Smooth muscle cell (in vitro differentiated cells): ENCODE data around the gene GNB3. TPM values are rescaled to one million over a fixed set of nuclear protein-coding genes. Genes with fewer than 3 reads are reported as not detected.

ENCODE experiments used
- DNase-seq: peaks from one replicate; lab custom pipeline; 2025; ENCODE audit not compliant: unreplicated experiment; lab: John Stamatoyannopoulos, UW
- H2AFZ ChIP-seq: fragments of 200-600 bp; sonication (generic); 2 replicates; pipeline ENCODE4 v1.6.0; 2016; ENCODE audit warnings: antibody characterized with exemption, low read depth, mild to moderate bottlenecking
- H3F3A ChIP-seq: fragments of 200-600 bp; sonication (generic); 2 replicates; pipeline ENCODE4 v1.6.0; 2017; ENCODE audit warnings: antibody characterized with exemption, low read depth
- H3K27ac ChIP-seq: fragments of 200-600 bp; sonication (generic); 2 replicates; pipeline ENCODE4 v1.5.1; 2016; ENCODE audit warnings: low read depth, mild to moderate bottlenecking
- H3K27me3 ChIP-seq: fragments of 200-600 bp; sonication (generic); 2 replicates; pipeline ENCODE4 v1.6.1; 2016; ENCODE audit warnings: low read depth, mild to moderate bottlenecking
- H3K36me3 ChIP-seq: fragments of 200-600 bp; sonication (generic); 2 replicates; pipeline ENCODE4 v1.5.1; 2016; ENCODE audit warnings: low read depth
- H3K4me1 ChIP-seq: fragments of 200-600 bp; sonication (generic); 2 replicates; pipeline ENCODE4 v1.5.1; 2016; ENCODE audit warnings: low read depth
- H3K4me2 ChIP-seq: fragments of 200-600 bp; sonication (generic); 2 replicates; pipeline ENCODE4 v1.6.0; 2016; ENCODE audit warnings: mild to moderate bottlenecking
- H3K4me3 ChIP-seq: fragments of 200-600 bp; sonication (generic); 2 replicates; pipeline ENCODE4 v1.5.1; 2016; ENCODE audit warnings: mild to moderate bottlenecking
- H3K79me2 ChIP-seq: fragments of 200-600 bp; sonication (generic); 2 replicates; pipeline ENCODE4 v1.6.0; 2016; ENCODE audit warnings: low read depth, mild to moderate bottlenecking
- H3K9ac ChIP-seq: fragments of 200-600 bp; sonication (generic); 2 replicates; pipeline ENCODE4 v1.6.0; 2016; ENCODE audit warnings: low read depth
- H3K9me3 ChIP-seq: fragments of 200-600 bp; sonication (generic); replicated peaks from 2 replicates; pipeline ENCODE4 v1.5.1; 2016; ENCODE audit warnings: low read depth
- H4K20me1 ChIP-seq: fragments of 200-600 bp; sonication (generic); 2 replicates; pipeline ENCODE4 v1.6.0; 2016; ENCODE audit warnings: low read depth
- WGBS: methylation state at CpG from one replicate; pipeline ENCODE4 v1.1.7; 2016; ENCODE audit warnings: low lambda C conversion rate; 5-methylcytosine and 5-hydroxymethylcytosine counted together
- polyA plus RNA-seq: library from polyadenylated mRNA; unstranded; fragments of >200 nt; fragmentation: Nextera tagmentation; extraction: Ambion mirVana; gene quantifications from 2 replicates; pipeline ENCODE4 v1.2.1, GENCODE V29; 2016
- total RNA-seq: library from RNA; depleted of rRNA; stranded (reverse); fragments of >200 nt; gene quantifications from 2 replicates; pipeline ENCODE4 v1.2.3, GENCODE V29; 2014
- TF ChIP-seq, protein P1 (sequence below): fragments of 200-600 bp; sonication (generic); IDR thresholded peaks from 2 replicates; pipeline ENCODE4 v1.5.1; 2017; ENCODE audit warnings: borderline replicate concordance, mild to moderate bottlenecking, antibody characterized with exemption; ENCODE audit not compliant: insufficient read depth, poor library complexity, severe bottlenecking

GNB3 gene
- total and polyA plus RNA-seq, 2 experiments from 2014 or later, result 6.2 to 6.3 TPM

DNA sequence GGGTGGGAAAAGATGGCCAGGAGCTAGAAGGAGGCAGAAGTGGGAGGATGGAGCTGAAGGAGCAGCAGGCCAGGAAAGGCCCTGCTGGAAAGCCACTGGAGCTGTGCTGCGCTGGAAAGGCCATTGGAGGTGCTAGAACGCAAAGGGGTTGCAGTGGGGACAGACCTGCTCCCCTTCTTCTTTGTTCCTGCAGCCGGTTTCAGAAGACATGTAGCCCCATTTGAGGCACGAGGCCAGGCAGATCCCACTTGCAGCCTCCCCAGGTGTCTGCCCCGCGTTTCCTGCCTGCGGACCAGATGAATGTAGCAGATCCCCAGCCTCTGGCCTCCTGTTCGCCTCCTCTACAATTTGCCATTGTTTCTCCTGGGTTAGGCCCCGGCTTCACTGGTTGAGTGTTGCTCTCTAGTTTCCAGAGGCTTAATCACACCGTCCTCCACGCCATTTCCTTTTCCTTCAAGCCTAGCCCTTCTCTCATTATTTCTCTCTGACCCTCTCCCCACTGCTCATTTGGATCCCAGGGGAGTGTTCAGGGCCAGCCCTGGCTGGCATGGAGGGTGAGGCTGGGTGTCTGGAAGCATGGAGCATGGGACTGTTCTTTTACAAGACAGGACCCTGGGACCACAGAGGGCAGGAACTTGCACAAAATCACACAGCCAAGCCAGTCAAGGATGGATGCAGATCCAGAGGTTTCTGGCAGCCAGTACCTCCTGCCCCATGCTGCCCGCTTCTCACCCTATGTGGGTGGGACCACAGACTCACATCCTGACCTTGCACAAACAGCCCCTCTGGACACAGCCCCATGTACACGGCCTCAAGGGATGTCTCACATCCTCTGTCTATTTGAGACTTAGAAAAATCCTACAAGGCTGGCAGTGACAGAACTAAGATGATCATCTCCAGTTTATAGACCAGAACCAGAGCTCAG lies 21.4 kb upstream of the GNB3 start:
- Histone ChIP-seq H3K4me1 (peaks cover 28% of the 10 kb centered on the region), H3K9ac (no peak overlapping the region)
- 75% methylated on average over 13 of the region's 13 CpGs for WGBS

DNA sequence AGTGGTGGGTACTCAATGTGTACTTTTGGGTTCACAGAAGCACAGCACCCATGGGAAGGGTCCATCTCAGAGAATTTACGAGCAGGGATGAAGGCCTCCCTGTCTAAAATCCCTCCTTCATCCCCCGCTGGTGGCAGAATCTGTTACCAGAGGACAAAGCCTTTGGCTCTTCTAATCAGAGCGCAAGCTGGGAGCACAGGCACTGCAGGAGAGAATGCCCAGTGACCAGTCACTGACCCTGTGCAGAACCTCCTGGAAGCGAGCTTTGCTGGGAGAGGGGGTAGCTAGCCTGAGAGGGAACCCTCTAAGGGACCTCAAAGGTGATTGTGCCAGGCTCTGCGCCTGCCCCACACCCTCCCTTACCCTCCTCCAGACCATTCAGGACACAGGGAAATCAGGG lies 20.6 kb upstream of the GNB3 start:
- H3K27ac ChIP-seq, result no peak overlapping the region
- no peaks in the 10 kb centered on the region for H3K79me2 ChIP-seq
- H3K4me2 ChIP-seq, result no peak overlapping the region
- peaks cover 28% of the 10 kb centered on the region for H3K4me1 ChIP-seq
- no peak overlapping the region for H2AFZ ChIP-seq
- H3K9ac ChIP-seq, result no peak overlapping the region
- WGBS, result 56% methylated on average over 5 of the region's 5 CpGs
- H4K20me1 ChIP-seq, result no peaks in the 10 kb centered on the region
- no peak overlapping the region for H3K4me3 ChIP-seq
- DNase-seq, result no peak
- no peaks in the 10 kb centered on the region for H3F3A ChIP-seq
- no peaks in the 10 kb centered on the region for H3K36me3 ChIP-seq
- peaks cover 5% of the 10 kb centered on the region for H3K27me3 ChIP-seq
- TF ChIP-seq, protein P1, sequence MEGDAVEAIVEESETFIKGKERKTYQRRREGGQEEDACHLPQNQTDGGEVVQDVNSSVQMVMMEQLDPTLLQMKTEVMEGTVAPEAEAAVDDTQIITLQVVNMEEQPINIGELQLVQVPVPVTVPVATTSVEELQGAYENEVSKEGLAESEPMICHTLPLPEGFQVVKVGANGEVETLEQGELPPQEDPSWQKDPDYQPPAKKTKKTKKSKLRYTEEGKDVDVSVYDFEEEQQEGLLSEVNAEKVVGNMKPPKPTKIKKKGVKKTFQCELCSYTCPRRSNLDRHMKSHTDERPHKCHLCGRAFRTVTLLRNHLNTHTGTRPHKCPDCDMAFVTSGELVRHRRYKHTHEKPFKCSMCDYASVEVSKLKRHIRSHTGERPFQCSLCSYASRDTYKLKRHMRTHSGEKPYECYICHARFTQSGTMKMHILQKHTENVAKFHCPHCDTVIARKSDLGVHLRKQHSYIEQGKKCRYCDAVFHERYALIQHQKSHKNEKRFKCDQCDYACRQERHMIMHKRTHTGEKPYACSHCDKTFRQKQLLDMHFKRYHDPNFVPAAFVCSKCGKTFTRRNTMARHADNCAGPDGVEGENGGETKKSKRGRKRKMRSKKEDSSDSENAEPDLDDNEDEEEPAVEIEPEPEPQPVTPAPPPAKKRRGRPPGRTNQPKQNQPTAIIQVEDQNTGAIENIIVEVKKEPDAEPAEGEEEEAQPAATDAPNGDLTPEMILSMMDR, result no peak
- no peaks in the 10 kb centered on the region for H3K9me3 ChIP-seq

More for the DNA sequence above, 21.4 kb upstream of the GNB3 start:
- Histone ChIP-seq H2AFZ (no peak overlapping the region), H3K4me3 (no peak overlapping the region), H3K9me3 (no peaks in the 10 kb centered on the region), H4K20me1 (no peaks in the 10 kb centered on the region), H3K27me3 (peaks cover 5% of the 10 kb centered on the region), H3K27ac (no peak overlapping the region), H3K36me3 (no peaks in the 10 kb centered on the region), H3F3A (no peaks in the 10 kb centered on the region), H3K4me2 (no peak overlapping the region), H3K79me2 (no peaks in the 10 kb centered on the region)
- TF ChIP-seq, protein P1, result no peak
- DNase-seq, result no peak

DNA sequence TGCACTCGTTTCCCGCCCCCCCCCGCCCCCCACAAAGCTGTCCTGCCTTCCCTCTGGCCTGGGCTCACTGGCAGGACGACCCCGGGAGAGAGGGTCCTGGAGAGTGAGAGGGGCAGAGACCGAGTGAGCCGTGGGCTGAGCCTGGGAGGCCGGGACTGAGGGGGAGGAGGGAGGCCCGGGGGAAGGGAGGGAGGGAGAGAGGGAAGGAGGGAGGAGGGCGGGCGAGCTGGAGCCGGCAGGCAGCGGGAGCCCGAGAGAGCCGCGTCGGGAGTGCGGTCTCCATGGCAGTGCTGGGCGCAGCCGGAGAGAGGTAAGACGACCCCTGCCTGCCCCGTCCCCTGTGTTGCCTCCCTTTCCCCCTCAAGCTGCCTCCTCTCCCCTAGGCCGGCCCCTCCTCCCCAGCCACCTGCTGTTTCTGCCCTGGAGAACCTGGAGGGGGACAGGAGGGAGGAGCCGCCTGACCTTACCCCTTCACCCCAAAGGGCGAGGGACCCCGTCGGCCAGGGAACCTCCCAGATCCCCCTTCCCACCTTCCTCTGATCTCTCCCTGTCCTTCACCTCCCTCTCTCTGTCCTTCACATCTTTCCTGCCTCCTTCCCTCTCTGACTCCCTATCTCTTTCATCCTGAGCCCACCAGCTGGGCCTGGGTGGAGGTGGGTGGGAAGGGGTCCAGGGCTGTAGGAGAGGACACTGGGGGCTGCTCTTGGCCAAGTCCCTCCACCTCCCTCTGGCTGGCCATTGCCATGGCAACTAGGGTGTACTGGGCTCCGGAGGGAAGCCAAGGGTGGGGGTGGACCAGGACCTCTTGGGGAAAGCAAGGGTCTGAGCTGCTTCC lies 18.9 kb upstream of the GNB3 start, which contains the start of gene GPR162:
Gene GPR162 (plus strand): TSS at position 231 of the 835 bp plus-strand sequence. CDS start 2,078 bp downstream, outside the sequence.
- no peaks in the 10 kb centered on the region for H3K79me2 ChIP-seq
- peak; percentile 81 for DNase-seq
- TF ChIP-seq, protein P1, result no peak
- H3K4me1 ChIP-seq, result peaks cover 28% of the 10 kb centered on the region
- H3K27ac ChIP-seq, result no peak within 1 kb of the TSS
- H3K4me3 ChIP-seq, result peak within 1 kb of the TSS; percentile 51
- H4K20me1 ChIP-seq, result peaks cover under 1% of the 10 kb centered on the region
- no peak within 1 kb of the TSS for H2AFZ ChIP-seq
- no peak within 1 kb of the TSS for H3K9ac ChIP-seq
- no peaks in the 10 kb centered on the region for H3F3A ChIP-seq
- H3K27me3 ChIP-seq, result peaks cover 5% of the 10 kb centered on the region
- 3% methylated on average over 9 of the region's 28 CpGs for whole genome bisulfite sequencing
- H3K36me3 ChIP-seq, result no peaks in the 10 kb centered on the region
- no peaks in the 10 kb centered on the region for H3K9me3 ChIP-seq
- peak within 1 kb of the TSS; percentile 81 for H3K4me2 ChIP-seq
